Activated B cell treated with CpG ODN at 0.5 μM for 24 hours (primary cell): ENCODE data around the gene ERC2. TPM values are rescaled to one million over a fixed set of nuclear protein-coding genes. Genes with fewer than 3 reads are reported as not detected.

Experiments
- ATAC-seq: fragments of 200-7000 bp; cut with Tn5 transposase; one replicate; pipeline ENCODE4 v1.10.0; 2021; ENCODE audit warnings: low read depth, mild to moderate bottlenecking, moderate library complexity
- CTCF ChIA-PET: fragments of 350-600 bp; sonication (Branson Sonifier 250); formaldehyde crosslinking; loops from one replicate; lab custom pipeline; 2021; ENCODE audit warnings: antibody characterized with exemption; lab: Charles Lee
- POLR2A ChIA-PET: fragments of 350-600 bp; sonication (Branson Sonifier 250); formaldehyde crosslinking; loops from one replicate; lab custom pipeline; 2021; ENCODE audit warnings: antibody characterized with exemption; lab: Charles Lee
- DNase-seq: peaks from one replicate; pipeline ENCODE4 v3.0.0; 2022
- H3K27ac Mint-ChIP-seq: one replicate; pipeline ENCODE4 v1.8.0; 2020; ENCODE audit warnings: mixed read lengths
- H3K27me3 Mint-ChIP-seq: one replicate; pipeline ENCODE4 v1.8.0; 2021; ENCODE audit warnings: mixed read lengths
- H3K36me3 Mint-ChIP-seq: one replicate; pipeline ENCODE4 v1.8.0; 2021; ENCODE audit warnings: low read depth, mixed read lengths
- H3K4me1 Mint-ChIP-seq: one replicate; pipeline ENCODE4 v1.8.0; 2021; ENCODE audit warnings: mixed read lengths
- H3K4me3 Mint-ChIP-seq: one replicate; pipeline ENCODE4 v1.8.0; 2020; ENCODE audit warnings: mild to moderate bottlenecking, mixed read lengths
- H3K9me3 Mint-ChIP-seq: one replicate; pipeline ENCODE4 v1.8.0; 2020; ENCODE audit warnings: mixed read lengths
- CTCF ChIP-seq: fragments of 200-600 bp; IDR thresholded peaks from one replicate; pipeline ENCODE4 v1.8.0; 2022; ENCODE audit warnings: antibody characterized with exemption, mild to moderate bottlenecking
- intact Hi-C: fragments of 100-400 bp; cut with micrococcal nuclease; formaldehyde crosslinking; loops from one replicate; pipeline ENCODE4 v1.15.1; 2024
- total RNA-seq: library from RNA; stranded (reverse); gene quantifications from 2 replicates; pipeline ENCODE4 v1.2.3, GENCODE V29; 2022

Gene ERC2
- total RNA-seq, 1 donor from 2014 or later = not detected

DNA sequence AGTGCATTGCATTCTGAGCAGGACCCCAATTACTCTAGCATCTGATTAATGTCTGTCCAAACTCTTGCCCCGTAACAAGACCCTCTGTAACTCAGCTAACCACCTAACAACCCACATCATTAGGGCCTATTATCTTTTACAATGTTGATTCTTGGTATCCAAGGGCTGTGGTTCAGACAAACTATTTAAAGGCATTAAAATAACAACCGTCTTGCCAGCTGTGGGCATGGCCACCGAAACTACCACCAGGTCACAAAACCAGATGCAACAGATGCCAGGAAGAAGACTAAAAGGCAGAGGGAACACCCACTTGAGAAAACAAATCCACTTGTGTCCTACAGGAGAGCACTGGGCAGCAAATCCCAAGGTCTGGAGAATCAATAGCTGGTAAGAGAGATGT is 262.9 kb downstream of the ERC2 start:
- intact Hi-C loops = no loop called here
- ChIA-PET CTCF (no interaction called here), POLR2A (no interaction called here)
- DNase-seq (no peak), ATAC-seq (no peak)
- TF ChIP-seq CTCF = no peak
- Mint-ChIP-seq H3K27ac (no peak overlapping the region), H3K9me3 (no peaks in the 10 kb centered on the region), H3K4me1 (no peaks in the 10 kb centered on the region), H3K36me3 (no peaks in the 10 kb centered on the region), H3K4me3 (no peak overlapping the region), H3K27me3 (peaks cover 4% of the 10 kb centered on the region)

GRCh38 chr3:56202997-56203396 is 265.3 kb downstream of the ERC2 start:
- ATAC-seq (no peak), DNase-seq (no peak)
- Mint-ChIP-seq H3K36me3 (no peaks in the 10 kb centered on the region), H3K4me3 (no peak overlapping the region), H3K9me3 (no peaks in the 10 kb centered on the region), H3K4me1 (no peaks in the 10 kb centered on the region), H3K27ac (no peak overlapping the region), H3K27me3 (no peaks in the 10 kb centered on the region)
- intact Hi-C loops = no loop called here
- TF ChIP-seq CTCF = no peak
- CTCF ChIA-PET = no interaction called here
- POLR2A ChIA-PET = no interaction called here

GRCh38 chr3:56201407-56201806 is 266.9 kb downstream of the ERC2 start:
- ChIA-PET CTCF (no interaction called here), POLR2A (no interaction called here)
- Mint-ChIP-seq H3K36me3 (no peaks in the 10 kb centered on the region), H3K4me3 (no peak overlapping the region), H3K27me3 (no peaks in the 10 kb centered on the region), H3K9me3 (no peaks in the 10 kb centered on the region), H3K27ac (no peak overlapping the region), H3K4me1 (no peaks in the 10 kb centered on the region)
- intact Hi-C loops = no loop called here
- no peak for DNase-seq
- no peak for ATAC-seq
- TF ChIP-seq CTCF = no peak

GRCh38 chr3:56200251-56200650 is 268.0 kb downstream of the ERC2 start:
- ChIA-PET POLR2A (no interaction called here), CTCF (no interaction called here)
- intact Hi-C loops = no loop called here
- H3K36me3 Mint-ChIP-seq = no peaks in the 10 kb centered on the region
- H3K27ac Mint-ChIP-seq = no peak overlapping the region
- DNase-seq (no peak), ATAC-seq (no peak)
- H3K9me3 Mint-ChIP-seq = no peaks in the 10 kb centered on the region
- no peaks in the 10 kb centered on the region for H3K4me1 Mint-ChIP-seq
- H3K4me3 Mint-ChIP-seq = no peak overlapping the region
- no peak for TF ChIP-seq CTCF
- H3K27me3 Mint-ChIP-seq = no peaks in the 10 kb centered on the region

GRCh38 chr3:56197991-56198390 is 270.3 kb downstream of the ERC2 start:
- H3K36me3 Mint-ChIP-seq = no peaks in the 10 kb centered on the region
- no peaks in the 10 kb centered on the region for H3K9me3 Mint-ChIP-seq
- ChIA-PET CTCF (no interaction called here), POLR2A (no interaction called here)
- no peaks in the 10 kb centered on the region for H3K4me1 Mint-ChIP-seq
- no peak for DNase-seq
- H3K27ac Mint-ChIP-seq = no peak overlapping the region
- no peaks in the 10 kb centered on the region for H3K27me3 Mint-ChIP-seq
- ATAC-seq = no peak
- TF ChIP-seq CTCF = no peak
- intact Hi-C loops = no loop called here
- H3K4me3 Mint-ChIP-seq = no peak overlapping the region
